Measurements from ENCODE around the gene NR6A1. TPM values are rescaled to one million over a fixed set of nuclear protein-coding genes. Genes with fewer than 3 reads are reported as not detected.

Gene NR6A1
- total RNA-seq, 4 donors from 2014 or later: 1.8 to 2.8 (median 2.0) TPM

- Histone ChIP-seq H3K27ac (replicated peaks in 1 of 4) (no peak overlapping the region), H3K4me3 (no peak overlapping the region), H3K4me1 (peaks cover 0 to 10% (median 0%) of the 10 kb centered on the region in 4 donors), H3K36me3 (no peaks in the 10 kb centered on the region), H3K27me3 (peaks cover 0 to 50% (median 6%) of the 10 kb centered on the region in 4 donors), H3K9me3 (no peaks in the 10 kb centered on the region)
- TF ChIP-seq CTCF (IDR thresholded peaks at IDR 0.05): no peak
- TF ChIP-seq EP300 (IDR thresholded peaks at IDR 0.05): no peak
- no peak for TF ChIP-seq POLR2AphosphoS5 (IDR thresholded peaks at IDR 0.05)
- TF ChIP-seq POLR2A (IDR thresholded peaks at IDR 0.05; ENCODE audit: low read depth): no peak
- intact Hi-C loops (cut with DNase I): no loop called here
- no peak for DNase-seq (ENCODE audit: extremely low spot score)
These were observed 12.4 kb downstream of the NR6A1 start for GRCh38 chr9:124758691-124759090.

- H3K27me3 ChIP-seq: peaks cover 0 to 47% (median 6%) of the 10 kb centered on the region in 4 donors
- no peaks in the 10 kb centered on the region for H3K36me3 ChIP-seq
- H3K4me3 ChIP-seq: no peak overlapping the region
- no peak for DNase-seq (ENCODE audit: extremely low spot score)
- TF ChIP-seq CTCF (IDR thresholded peaks at IDR 0.05) (no peak), POLR2AphosphoS5 (IDR thresholded peaks at IDR 0.05) (no peak), EP300 (IDR thresholded peaks at IDR 0.05) (no peak), POLR2A (IDR thresholded peaks at IDR 0.05; ENCODE audit: low read depth) (no peak)
- H3K27ac ChIP-seq (replicated peaks in 1 of 4): no peak overlapping the region
- 52% methylated on average over 3 of the region's 3 CpGs for WGBS
- intact Hi-C loops (cut with DNase I): no loop called here
- no peaks in the 10 kb centered on the region for H3K9me3 ChIP-seq
- H3K4me1 ChIP-seq: peaks cover 0 to 10% (median 0%) of the 10 kb centered on the region in 4 donors
These were observed 13.1 kb downstream of the NR6A1 start for GRCh38 chr9:124758061-124758460.

- 45% methylated on average over 6 of the region's 6 CpGs for WGBS
- H3K27me3 ChIP-seq: peaks cover 0 to 47% (median 6%) of the 10 kb centered on the region in 4 donors
- H3K4me1 ChIP-seq: peaks cover 0 to 10% (median 0%) of the 10 kb centered on the region in 4 donors
- intact Hi-C loops (cut with DNase I): no loop called here
- no peak overlapping the region for H3K27ac ChIP-seq (replicated peaks in 1 of 4)
- no peaks in the 10 kb centered on the region for H3K9me3 ChIP-seq
- no peaks in the 10 kb centered on the region for H3K36me3 ChIP-seq
- H3K4me3 ChIP-seq: no peak overlapping the region
- DNase-seq (ENCODE audit: extremely low spot score): no peak
- TF ChIP-seq CTCF (IDR thresholded peaks at IDR 0.05) (no peak), POLR2A (IDR thresholded peaks at IDR 0.05; ENCODE audit: low read depth) (no peak), POLR2AphosphoS5 (IDR thresholded peaks at IDR 0.05) (no peak), EP300 (IDR thresholded peaks at IDR 0.05) (no peak)
These were observed 13.5 kb downstream of the NR6A1 start for GRCh38 chr9:124757616-124758015.

- 95% methylated on average over 2 of the region's 2 CpGs for WGBS
- no peaks in the 10 kb centered on the region for H3K36me3 ChIP-seq
- intact Hi-C loops (cut with DNase I): no loop called here
- H3K4me3 ChIP-seq: no peak overlapping the region
- no peaks in the 10 kb centered on the region for H3K9me3 ChIP-seq
- H3K4me1 ChIP-seq: peaks cover 0 to 10% (median 0%) of the 10 kb centered on the region in 4 donors
- H3K27ac ChIP-seq (replicated peaks in 1 of 4): no peak overlapping the region
- TF ChIP-seq CTCF (IDR thresholded peaks at IDR 0.05) (no peak), POLR2AphosphoS5 (IDR thresholded peaks at IDR 0.05) (no peak), POLR2A (IDR thresholded peaks at IDR 0.05; ENCODE audit: low read depth) (no peak), EP300 (IDR thresholded peaks at IDR 0.05) (no peak)
- peaks cover 0 to 47% (median 4%) of the 10 kb centered on the region in 4 donors for H3K27me3 ChIP-seq
- no peak for DNase-seq (ENCODE audit: extremely low spot score)
These were observed 15.1 kb downstream of the NR6A1 start for GRCh38 chr9:124756011-124756410.

- WGBS: 54% methylated on average over 3 of the region's 3 CpGs
- no peak for DNase-seq (ENCODE audit: extremely low spot score)
- Histone ChIP-seq H3K36me3 (no peaks in the 10 kb centered on the region), H3K4me1 (peaks cover 0 to 10% (median 0%) of the 10 kb centered on the region in 4 donors), H3K27me3 (peaks cover 0 to 44% (median 4%) of the 10 kb centered on the region in 4 donors), H3K9me3 (no peaks in the 10 kb centered on the region), H3K4me3 (no peak overlapping the region), H3K27ac (replicated peaks in 1 of 4) (no peak overlapping the region)
- intact Hi-C loops (cut with DNase I): no loop called here
- TF ChIP-seq POLR2AphosphoS5 (IDR thresholded peaks at IDR 0.05) (no peak), CTCF (IDR thresholded peaks at IDR 0.05) (no peak), EP300 (IDR thresholded peaks at IDR 0.05) (no peak), POLR2A (IDR thresholded peaks at IDR 0.05; ENCODE audit: low read depth) (no peak)
These were observed 16.1 kb downstream of the NR6A1 start for GRCh38 chr9:124755061-124755460.

Data from esophagus muscularis mucosa (tissue), 4 donors.